ENCODE measurements around the gene SPTY2D1.
"Not testable (repeated sequence)": the region's sequence is repeated elsewhere in the genome, so short reads cannot be mapped to it uniquely, and the experiment has no call there.

Gene SPTY2D1

GRCh38 chr11:18634140-18635032 lies at the start of gene SPTY2D1:
SPTY2D1 (minus strand) TSS chr11:18634342; CDS start chr11:18634257, 85 bp downstream.
- DNase-seq (ENCODE audit: low read depth) = peak; percentile 97

GRCh38 chr11:18682466-18682865 lies 48.3 kb upstream of the SPTY2D1 start:
- no peak for DNase-seq (ENCODE audit: low read depth)

- not testable (repeated sequence) for DNase-seq (ENCODE audit: low read depth)
Observed at GRCh38 chr11:18681949-18682348, 47.8 kb upstream of the SPTY2D1 start.

GRCh38 chr11:18677560-18677959 lies 43.4 kb upstream of the SPTY2D1 start:
- DNase-seq (ENCODE audit: low read depth) = no peak

GRCh38 chr11:18676803-18677202 lies 42.7 kb upstream of the SPTY2D1 start:
- no peak for DNase-seq (ENCODE audit: low read depth)

- not testable (repeated sequence) for DNase-seq (ENCODE audit: low read depth)
Observed at GRCh38 chr11:18672209-18672608, 38.1 kb upstream of the SPTY2D1 start.

- DNase-seq (ENCODE audit: low read depth) = no peak
Observed at GRCh38 chr11:18671246-18671645, 37.1 kb upstream of the SPTY2D1 start.

GRCh38 chr11:18669711-18670110 lies 35.6 kb upstream of the SPTY2D1 start:
- no peak for DNase-seq (ENCODE audit: low read depth)

- DNase-seq (ENCODE audit: low read depth) = peak; percentile 31
Observed at GRCh38 chr11:18669219-18669596, 35.1 kb upstream of the SPTY2D1 start.

- no peak for DNase-seq (ENCODE audit: low read depth)
Observed at GRCh38 chr11:18668131-18668530, 34.0 kb upstream of the SPTY2D1 start.

- DNase-seq (ENCODE audit: low read depth) = not testable (repeated sequence)
Observed at GRCh38 chr11:18665353-18665872, 31.3 kb upstream of the SPTY2D1 start.

GRCh38 chr11:18657673-18658072 lies 23.5 kb upstream of the SPTY2D1 start:
- DNase-seq (ENCODE audit: low read depth) = no peak

GRCh38 chr11:18650859-18651557 lies 16.9 kb upstream of the SPTY2D1 start:
- DNase-seq (ENCODE audit: low read depth) = no peak

- DNase-seq (ENCODE audit: low read depth) = no peak
Observed at GRCh38 chr11:18650353-18650752, 16.2 kb upstream of the SPTY2D1 start.

- DNase-seq (ENCODE audit: low read depth) = not testable (repeated sequence)
Observed at GRCh38 chr11:18643034-18643433, 8.9 kb upstream of the SPTY2D1 start.

- no peak for DNase-seq (ENCODE audit: low read depth)
Observed at GRCh38 chr11:18641677-18642076, 7.5 kb upstream of the SPTY2D1 start.

GRCh38 chr11:18633256-18634139 lies 644 bp downstream of the SPTY2D1 start:
- no peak for DNase-seq (ENCODE audit: low read depth)

- DNase-seq (ENCODE audit: low read depth) = no peak
Observed at GRCh38 chr11:18632841-18633240, 1.3 kb downstream of the SPTY2D1 start.

GRCh38 chr11:18624161-18624560 lies 10.0 kb downstream of the SPTY2D1 start:
- no peak for DNase-seq (ENCODE audit: low read depth)

GRCh38 chr11:18623707-18624106 lies 10.4 kb downstream of the SPTY2D1 start:
- no peak for DNase-seq (ENCODE audit: low read depth)

GRCh38 chr11:18618342-18619025 lies 15.7 kb downstream of the SPTY2D1 start:
- DNase-seq (ENCODE audit: low read depth) = no peak

All from HS-5 (cell line).